Stimulated activated CD4-positive, alpha-beta T cell treated with anti-CD3 and anti-CD28 coated beads, TNF-alpha, amount 100 ng/mL, for 48 hours (primary cell): ENCODE data around the gene PSMD10.
A peak's percentile ranks its signal among the peaks of the same experiment; 100 is the strongest.

Experiments used
- DNase-seq, 3 donors: peaks; one replicate each; pipeline ENCODE4 v3.0.0-alpha.2; 2020; ENCODE audit warnings: low read depth in 3 of 3

PSMD10 gene, protein sequence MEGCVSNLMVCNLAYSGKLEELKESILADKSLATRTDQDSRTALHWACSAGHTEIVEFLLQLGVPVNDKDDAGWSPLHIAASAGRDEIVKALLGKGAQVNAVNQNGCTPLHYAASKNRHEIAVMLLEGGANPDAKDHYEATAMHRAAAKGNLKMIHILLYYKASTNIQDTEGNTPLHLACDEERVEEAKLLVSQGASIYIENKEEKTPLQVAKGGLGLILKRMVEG

DNA sequence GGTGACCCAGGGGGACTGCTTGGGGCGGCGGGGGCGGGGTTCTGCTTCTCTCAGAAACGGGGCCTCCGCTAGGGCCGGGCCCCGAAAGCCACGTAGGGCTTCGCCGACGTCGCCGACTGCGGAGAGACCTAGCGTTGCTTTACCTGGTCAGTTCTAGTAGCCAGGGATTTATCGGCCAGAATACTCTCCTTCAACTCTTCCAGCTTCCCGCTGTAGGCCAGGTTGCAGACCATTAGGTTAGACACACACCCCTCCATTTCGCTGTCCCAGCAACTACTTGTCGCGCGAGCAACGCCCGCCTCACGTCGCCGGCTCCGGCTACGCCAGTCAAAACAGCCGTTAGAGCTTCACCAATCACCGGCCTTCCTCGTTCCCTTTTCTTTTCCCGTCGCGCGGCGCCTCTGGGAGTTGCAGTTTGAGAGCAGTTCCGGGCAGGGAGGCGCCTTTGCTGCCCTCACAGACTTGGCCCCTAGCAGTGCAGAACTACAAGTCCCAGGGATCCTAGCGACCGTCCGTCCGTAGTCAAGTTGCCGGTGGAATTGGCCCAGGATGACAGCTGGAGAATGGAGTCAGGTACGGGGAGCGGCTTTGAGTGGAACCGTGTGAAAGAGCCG, at the start of gene PSMD10, which contains the start of gene ATG4A:
Gene PSMD10, minus strand, starts transcription at position 279 of the 614 bp plus-strand sequence. Its CDS starts 22 bp downstream, at position 257.
Gene ATG4A, plus strand, starts transcription at position 515 of the 614 bp plus-strand sequence. Its CDS starts 49 bp downstream, at position 564.
- DNase-seq, result peak; percentile 70 to 85 (median 79)

DNA sequence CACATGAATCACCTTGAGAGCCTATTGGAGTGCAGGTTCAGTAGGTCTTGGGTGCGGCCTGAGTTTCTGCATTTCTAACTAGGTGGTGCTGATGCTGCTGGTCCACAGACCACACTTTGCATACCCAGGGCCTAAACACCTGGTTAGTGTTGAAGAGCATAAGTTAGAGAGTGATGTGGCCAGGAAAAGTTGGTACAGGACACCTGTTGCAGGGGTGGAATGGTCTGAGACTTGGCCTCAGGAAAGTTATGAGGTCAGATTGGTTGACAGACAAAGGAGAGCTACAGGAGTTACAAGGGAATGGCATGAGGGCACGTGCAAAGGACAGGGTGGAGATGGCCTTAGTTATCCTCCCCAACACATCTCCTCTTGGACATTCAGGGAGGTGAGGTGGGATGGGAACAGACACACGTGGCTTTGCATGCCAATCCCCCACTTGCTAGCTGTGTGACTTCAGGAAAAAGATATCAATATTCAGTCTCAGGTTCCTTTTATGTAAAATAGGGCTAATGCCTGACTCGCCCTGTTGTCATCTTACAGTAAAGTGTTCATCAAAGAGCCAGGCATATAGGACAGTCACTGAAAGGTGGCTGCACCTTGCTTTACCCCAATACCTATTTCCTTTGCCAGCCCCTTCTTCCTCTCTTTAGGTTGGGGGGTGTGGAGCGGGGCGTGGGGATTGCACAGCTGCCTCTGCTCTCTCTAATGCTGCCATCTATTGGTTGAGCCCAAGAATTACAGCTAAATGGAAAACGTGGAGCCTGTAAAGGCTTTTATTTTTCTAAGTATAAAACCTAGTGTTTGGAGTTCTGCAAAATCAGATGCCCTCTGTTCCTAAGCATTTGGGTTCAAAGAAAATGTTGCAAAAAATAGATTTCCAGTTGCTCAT, 47.7 kb upstream of the PSMD10 start:
- DNase-seq, result no peak

DNA sequence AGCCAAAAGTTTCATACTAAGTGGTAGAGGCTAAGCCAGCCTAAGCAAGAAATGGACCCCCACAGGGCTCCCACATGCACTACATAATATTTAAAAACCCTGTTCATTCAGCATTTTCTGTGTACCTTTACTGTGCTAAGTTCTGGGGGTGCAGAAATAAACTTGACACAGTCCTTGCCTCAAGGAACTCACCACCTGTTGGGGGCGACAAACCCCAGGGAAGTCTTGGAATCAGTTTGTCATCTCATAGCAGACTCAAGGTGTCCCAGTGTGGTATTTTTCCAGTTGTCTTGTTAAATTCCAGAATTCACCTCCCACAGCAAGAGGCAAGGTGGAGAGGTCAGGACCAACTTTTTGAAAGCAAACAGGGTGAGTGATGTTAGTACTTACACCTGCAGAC, 43.4 kb upstream of the PSMD10 start:
- DNase-seq, result no peak

DNA sequence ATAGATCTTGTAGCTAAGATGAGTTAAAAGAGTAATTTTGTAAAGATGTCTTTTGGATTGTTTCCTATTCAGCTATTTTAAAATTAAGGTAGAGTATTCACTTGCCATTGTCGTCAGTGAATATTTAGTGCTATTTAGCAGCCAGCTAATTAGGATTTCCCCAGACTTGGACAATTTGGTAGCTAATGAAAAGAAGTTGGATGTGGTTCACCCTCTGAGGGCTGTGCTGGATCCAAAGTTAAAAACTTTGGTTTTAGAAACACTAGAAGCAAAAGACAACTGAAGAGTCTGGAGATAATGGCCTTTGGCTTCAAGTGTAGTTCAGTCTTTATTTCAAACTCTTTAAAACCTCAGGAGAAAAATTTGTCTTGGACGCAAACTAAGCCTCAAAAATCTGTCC, 41.5 kb upstream of the PSMD10 start:
- DNase-seq, result no peak

DNA sequence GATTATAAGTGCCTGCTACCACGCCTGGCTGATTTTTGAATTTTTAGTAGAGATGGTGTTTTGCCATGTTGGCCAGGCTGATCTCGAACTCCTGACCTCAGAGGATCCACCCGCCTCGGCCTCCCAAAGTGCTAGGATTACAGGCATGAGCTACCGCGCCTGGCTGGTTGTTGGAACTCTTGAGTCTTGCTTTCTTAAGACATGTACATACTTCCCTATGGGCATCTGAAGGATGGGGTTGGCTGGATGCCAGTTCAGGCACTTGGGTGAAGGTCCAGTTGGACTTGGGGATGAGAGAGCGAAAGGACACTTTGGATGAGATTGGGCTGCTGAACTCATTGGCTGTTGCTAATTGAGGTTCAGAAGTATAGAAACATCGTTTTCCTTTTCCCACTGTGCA, 40.7 kb upstream of the PSMD10 start:
- DNase-seq, result no peak

DNA sequence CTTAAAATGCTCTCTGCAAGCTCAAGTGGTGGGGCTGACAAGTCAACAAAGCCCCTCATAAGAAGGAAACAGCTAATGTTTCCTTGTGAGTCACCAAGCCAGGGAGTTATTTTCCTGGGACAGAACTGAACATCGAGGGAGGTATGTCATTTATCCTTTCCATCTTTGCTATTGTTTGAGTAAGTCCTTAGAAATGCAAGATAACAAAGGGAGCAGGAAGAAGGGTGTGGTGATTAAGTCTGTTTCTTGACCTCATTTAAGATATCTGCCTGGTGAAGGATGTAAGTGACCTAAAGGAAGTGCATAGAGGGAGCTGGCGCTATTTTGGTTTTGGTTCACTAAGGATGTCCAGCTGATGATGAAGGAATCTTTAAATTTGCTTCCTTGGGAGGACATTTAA, 40.1 kb upstream of the PSMD10 start:
- no peak for DNase-seq

DNA sequence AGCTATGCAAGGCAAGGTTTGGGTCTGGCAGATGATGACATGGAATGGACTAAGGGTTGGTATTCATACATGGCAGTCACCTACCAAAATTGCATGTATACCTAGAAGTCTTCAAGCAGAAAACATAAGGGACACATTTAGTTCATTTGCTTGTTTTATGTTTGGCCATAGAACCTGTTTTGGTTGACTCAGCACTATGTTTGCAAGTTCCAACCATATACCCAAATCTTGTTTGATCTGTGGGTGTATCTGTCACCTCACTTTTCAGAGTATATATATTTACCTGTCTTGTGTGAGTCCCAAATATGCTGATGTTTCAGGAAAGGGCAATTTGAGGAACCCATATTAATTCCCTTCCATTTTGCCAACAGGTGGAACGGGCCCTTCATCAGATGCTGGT, 39.5 kb upstream of the PSMD10 start:
- no peak for DNase-seq

DNA sequence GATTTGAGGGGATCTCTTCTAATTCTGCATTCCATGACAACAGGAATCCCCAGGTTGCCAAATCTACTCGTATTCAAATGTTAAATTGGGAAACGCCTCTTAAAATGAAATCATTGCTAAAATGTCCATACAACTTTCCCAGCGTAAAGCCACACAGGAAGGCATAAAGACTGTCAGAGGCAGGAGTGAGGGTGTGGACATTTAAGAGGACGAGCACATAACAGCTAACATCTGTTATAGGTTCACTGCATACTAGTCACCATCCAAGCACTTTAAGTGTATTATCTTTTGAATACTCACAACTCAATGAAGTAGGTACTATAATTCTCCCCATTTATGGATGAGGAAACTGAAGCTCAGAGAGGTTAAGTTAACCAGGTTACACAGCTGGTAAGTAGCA, 35.8 kb upstream of the PSMD10 start:
- DNase-seq, result no peak

DNA sequence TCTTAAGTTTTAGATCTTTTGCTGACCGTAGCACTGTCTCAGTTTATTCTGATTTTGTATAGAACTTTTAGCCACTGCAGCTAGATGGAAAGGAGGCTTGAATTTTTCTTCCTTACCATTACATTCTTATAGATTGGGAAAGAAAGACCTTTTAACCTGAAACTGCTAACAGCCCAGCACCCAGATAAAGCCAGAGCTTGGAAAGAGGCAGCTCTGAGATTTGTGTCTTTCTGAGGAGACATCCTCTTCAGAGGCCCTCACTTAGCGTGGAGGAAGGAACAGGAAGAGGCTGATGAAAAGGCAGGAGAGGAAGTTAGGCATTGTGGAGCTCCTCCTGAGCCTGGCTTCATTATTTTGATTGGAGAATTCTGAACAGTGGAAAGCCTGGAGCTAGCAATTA, 35.3 kb upstream of the PSMD10 start:
- no peak for DNase-seq

DNA sequence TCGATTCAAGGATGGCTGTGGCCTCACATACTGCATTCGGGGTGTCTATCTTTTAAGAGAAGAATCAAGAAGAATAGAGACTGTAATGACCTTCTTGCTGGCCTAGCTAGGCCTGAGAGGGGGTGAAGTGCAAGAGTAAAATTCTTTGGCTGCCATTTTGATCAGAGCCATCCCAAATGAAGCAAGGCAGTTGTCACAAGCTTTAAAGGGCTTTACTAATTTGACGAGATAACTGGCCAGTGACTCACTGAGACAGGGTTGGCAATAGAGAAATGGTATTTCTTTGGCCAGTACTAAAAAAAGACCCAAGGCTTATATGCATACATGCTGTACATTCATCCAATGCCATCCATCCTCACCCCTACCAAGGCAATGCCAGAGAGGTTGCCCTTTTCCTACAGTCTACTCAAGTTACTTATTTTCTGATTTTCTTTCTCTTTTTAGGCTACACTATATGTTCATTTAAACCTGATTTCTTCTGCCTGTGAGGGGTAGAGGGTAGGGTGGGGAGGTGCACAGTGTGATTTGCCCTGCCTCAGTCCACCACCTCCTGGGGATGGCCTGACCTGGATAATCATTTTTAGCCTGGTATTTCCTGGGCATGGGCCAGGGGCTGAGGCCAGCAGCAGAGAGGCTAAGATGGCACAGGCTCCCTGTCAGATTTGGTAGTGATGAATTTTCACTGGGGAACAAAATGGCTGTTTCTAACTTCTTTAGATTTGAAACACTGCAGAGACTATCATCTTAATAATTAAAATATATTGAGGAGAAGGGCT, 32.4 kb upstream of the PSMD10 start:
- DNase-seq, result no peak

DNA sequence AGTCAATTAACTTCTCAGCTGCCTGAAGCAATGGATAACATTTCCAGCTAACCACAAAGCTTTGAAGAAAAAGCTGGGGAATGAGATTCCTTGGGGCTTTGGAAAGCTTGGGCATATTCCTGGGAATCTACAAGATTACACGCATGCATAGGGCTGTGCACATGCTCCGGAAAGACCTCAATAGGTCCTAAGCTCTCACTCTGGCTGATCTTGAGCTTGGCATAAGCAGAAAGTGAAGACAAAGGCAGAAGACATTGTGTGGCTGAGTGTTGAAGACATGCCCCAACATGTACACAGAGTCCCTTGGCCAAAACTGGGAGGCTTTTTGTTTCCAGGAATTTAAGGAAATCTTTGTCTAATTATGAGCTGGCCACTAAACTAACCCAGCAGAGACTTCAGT, 31.4 kb upstream of the PSMD10 start:
- DNase-seq, result no peak

DNA sequence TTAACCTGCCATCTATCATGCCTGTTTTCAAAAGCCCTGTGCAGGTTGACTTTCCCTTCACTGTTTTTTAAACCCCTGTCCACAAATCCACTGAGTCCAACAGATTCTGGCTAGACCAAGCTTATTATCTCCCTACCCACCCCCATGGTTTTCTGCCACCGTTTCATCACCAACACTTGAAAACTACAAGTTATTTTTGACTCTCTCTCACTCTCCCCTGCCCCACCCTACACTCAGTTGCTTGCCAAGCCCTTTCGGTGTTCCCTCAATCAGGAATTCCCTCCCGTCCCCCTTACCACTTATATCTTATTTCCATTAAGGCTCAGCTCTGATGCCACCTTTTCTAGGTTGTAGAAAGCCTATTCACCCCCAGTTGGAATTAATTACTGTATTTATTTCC, 29.9 kb upstream of the PSMD10 start:
- no peak for DNase-seq

DNA sequence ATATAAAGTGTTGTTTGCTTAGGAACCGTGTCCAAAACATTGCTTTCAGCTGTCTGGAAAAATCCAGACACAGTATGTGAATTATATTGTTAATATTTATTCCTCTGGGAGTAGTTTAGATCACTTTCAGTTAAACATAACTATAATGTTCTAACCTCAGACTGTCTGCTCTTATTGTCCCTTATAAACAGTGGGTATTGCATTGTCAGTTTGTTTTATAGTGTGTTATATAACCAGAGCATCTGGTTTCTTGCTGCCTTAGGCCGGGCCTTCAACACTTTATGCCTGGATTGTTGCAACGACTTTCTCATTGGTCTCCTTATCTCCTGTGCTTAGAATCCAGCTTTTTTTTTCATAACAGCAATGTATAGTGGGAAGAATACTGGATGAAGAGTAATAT, 26.6 kb upstream of the PSMD10 start:
- no peak for DNase-seq

DNA sequence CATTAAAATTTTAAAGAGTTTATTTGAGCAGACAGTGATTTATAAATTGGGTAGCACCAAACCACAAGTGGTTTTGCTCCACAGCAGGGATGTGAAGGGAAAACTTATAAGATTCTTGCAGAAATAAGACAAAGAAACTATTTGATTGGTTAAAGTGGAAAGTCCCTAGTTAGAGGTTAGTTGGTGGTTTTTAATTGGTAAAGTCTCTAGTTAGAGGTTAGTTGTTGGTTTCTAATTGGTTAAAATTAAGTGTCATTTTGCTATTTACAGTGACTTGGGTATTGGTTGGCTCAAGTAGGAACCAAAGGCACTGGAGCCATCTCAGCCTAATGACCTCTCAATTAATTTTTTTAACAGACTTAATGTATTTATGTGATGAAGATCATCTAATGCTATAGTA, 23.2 kb upstream of the PSMD10 start:
- DNase-seq, result no peak

DNA sequence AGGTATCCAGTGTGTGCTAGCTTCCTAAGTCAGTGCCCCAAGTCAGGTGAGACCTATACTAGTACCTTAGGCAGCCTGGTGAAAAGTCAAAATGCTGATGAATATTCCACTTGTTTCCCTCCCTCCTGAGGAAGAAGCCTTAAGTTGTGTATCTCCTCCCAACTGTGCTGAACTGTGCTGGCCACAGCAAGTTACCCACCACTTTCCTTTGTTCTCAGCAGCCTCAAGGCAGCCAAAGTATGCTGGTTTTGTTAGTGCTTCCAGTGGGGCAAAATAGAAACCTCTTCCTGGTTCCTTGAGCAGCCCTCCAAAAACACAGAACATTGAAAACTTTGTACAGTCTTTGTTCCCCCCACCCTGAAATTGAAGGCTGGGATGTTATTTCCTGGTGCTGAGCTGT, 14.1 kb upstream of the PSMD10 start:
- no peak for DNase-seq

DNA sequence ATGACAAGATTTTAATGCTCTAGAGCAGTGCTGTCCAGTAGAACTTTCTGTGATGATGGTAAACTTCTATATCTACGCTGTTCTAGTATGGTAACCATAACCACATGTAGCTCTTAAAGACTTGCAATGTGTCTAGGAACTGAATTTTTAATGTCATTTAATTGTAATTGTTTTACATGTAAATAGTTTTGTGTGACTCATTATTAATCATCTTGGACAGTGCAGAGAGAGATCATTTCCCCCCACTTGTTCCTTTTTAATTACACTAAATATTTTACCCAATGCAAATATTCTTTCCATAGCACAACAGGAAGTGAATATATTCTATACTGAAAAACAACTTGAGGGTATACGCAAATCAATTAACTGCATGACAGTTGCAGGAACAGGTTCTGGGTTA, 6.0 kb upstream of the PSMD10 start:
- DNase-seq, result no peak

DNA sequence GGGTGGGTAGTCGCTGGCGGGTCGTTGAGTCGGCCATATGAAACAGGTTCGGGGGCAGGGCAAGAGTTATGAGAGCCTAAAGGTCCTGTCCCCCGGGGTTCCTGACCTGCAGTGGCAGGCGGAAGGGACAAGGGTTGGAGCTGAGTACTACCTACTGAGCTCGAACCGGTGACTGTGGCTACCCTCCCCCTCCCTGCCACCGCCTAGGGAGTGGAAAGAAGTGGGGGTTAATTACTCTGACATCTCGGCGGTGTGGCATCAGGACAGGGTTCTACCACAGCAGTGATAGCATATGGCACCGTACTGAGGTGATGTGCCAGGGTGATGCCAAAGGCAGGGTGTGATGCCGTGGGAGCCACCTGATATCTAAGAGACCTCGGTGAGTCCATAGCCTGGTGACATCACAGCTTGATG, 543 bp upstream of the PSMD10 start:
- peak in 2 of 3 donors; percentile 0 to 8 for DNase-seq

DNA sequence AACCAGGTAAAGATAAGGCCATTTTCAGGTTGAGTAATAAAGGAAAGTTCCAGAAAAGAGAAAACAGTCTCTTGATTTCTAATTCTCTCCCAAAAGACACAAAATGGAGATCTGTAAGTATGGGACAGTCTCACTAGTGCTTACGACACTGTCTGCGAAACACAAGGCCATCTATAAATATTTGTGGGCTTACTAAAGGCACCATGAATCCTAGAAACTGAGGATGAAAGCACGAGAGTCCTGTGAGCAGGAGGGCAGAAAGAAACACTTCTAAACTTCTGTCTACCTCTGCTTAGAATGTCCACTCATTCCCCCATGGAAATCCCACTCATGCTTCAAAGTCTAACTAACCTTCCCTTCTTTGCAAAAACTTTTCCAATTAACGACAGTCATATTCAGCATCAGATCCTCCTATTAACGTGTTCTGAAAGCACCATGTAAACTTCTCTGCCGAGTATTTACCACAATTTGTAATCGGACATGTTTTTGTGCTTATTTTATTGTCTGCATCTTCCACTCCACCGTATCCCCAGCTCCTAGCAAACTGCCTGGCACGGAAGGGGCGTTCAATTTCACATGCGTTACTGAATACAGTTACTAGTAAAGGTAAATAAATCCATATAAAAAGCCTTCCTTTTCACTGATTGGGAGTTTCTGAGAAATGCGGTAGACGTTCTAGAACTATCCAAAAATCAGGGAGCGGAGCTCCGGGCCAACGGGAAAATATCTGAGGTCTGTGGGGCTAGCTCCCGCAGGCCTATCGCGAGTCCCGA, 665 bp downstream of the PSMD10 start:
- DNase-seq, result no peak

DNA sequence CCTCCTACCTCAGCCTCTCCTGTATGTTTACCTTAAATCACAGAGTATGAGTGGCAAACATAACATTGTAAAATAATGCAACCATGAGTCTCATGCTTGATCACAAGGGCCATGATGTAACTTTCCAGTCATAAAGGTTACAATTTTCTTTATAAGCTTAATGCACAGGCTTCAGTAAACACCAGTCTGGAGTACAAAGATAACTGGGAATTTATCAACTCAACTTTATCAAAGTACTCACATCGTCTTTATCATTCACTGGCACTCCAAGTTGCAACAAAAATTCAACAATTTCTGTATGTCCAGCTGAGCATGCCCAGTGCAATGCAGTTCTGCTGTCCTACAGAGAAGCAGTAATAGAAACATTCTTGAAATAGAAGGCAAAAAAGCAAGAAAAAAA, 2.8 kb downstream of the PSMD10 start:
- no peak for DNase-seq

DNA sequence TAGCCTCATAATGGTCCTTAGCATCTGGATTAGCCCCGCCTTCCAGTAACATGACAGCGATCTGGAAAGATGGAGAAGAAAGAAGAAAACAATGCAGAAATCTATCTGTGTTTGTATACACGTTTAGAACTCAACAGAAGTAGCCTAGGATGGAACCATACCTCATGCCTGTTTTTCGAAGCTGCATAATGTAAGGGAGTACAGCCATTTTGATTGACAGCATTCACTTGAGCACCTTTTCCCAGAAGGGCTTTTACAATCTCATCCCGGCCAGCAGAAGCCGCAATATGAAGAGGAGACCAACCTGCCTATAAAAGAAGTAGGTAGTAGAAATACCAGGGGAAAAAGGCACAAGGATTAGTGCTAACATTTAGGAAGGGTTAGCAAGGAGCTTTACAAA, 3.5 kb downstream of the PSMD10 start:
- no peak for DNase-seq

DNA sequence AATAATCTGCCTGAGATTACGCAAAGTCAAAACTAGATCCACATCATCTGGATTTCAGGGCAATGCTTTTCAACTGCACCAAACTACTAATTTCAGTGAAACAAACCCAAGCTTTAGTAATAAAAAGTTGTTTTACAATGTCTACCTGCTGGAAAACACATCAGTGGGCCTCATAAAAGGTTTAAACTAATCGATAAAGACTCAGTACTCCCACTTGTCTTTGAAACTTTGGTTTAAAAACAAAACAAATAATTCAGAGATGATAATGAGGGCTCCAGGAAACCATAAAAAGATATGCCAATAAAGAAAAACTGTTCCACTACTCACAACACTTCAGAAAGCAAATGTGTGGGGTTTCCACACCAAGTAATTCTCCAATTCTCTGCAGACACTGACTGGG, 10.2 kb downstream of the PSMD10 start:
- DNase-seq, result no peak
